ENCODE measurements around the gene ANKRD34A.
A peak's percentile ranks its signal among the peaks of the same experiment; 100 is the strongest.

Gene ANKRD34A

DNA sequence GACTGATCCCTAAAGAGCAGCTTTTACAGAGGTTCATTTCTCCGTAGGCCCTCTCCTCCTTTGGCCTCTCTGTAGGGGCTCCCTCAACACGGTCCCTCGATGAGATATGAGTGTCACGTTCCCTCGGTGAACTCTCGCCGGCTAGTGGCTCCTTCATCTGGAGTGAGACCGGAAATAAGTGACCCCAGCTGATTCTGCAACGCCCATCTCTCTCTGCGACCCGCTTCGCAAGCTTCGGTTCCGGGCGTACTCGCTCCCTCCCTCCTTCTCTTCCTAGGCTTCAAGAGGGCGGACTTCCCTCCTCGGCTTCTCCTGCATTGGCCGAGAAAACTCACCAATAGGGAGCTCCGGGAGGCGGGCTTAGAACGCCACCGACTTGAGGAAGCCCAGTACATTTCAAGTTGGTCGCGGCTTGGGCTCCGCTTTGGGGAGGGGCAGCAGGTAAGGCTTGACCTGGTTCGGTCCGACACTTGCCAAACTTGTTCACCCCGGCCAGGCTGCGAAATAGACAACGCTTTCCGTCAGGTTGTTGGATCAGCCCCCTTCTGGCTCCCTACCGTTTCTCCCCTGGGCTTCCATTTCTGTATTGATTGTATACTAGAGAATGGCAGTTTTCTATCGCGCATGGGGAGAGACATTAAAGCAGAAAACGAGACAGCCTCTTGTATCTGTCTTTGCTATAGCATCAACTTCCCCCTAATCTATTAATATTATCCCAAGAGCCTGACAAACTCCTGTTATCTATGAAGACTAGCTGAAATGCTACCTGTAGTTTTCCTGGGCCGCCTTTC, at the start of gene ANKRD34A, which contains the start of gene POLR3GL:
Gene ANKRD34A, minus strand, starts transcription at position 248 of the 791 bp plus-strand sequence. CDS start 2,816 bp downstream, outside the sequence.
Gene POLR3GL, plus strand, starts transcription at position 363 of the 791 bp plus-strand sequence. CDS start 10,176 bp downstream, outside the sequence.
- DNase-seq (ENCODE audit: low read depth) = peak; percentile 90

DNA sequence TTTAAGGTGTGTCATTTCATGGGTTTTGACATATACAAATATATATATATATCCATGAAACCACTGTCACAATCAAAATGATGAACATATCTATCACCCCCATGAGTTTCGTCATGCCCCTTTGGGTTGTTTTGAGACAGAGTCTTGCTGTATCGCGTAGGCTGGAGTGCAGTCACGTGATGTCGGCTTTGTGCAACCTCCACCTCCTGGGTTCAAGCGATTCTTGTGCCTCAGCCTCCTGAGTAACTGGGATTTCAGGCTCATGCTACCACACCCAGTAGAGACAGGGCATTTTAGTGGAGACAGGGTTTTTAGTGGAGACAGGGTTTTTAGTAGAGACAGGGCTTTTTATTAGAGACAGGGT, 49.2 kb upstream of the ANKRD34A start:
- no peak for DNase-seq (ENCODE audit: low read depth)

- peak; percentile 77 for DNase-seq (ENCODE audit: low read depth)
These were observed 48.6 kb upstream of the ANKRD34A start for GRCh38 chr1:146012703-146013558.

GRCh38 chr1:146010126-146010738, 45.9 kb upstream of the ANKRD34A start:
- DNase-seq (ENCODE audit: low read depth) = no peak

GRCh38 chr1:146007489-146008133, 43.2 kb upstream of the ANKRD34A start:
- no peak for DNase-seq (ENCODE audit: low read depth)

DNA sequence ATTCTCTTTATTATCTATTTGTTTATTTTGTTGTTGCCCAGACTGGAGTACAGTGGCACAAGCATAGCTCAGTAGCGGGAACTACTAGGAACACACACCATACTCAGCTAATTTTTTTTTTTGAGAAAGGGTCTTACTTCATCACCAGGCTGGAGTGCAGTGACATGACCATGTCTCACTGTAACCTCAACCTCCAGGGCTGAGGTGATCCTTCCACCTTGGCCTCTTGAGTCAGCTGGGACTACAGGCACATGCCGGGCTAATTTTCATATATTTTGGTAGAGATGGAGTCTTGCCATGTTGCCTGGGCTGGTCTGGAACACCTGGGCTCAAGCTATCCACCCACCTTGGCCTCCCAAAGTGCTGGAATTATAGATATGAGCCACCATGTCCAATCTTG, 37.3 kb upstream of the ANKRD34A start:
- DNase-seq (ENCODE audit: low read depth) = no peak

DNA sequence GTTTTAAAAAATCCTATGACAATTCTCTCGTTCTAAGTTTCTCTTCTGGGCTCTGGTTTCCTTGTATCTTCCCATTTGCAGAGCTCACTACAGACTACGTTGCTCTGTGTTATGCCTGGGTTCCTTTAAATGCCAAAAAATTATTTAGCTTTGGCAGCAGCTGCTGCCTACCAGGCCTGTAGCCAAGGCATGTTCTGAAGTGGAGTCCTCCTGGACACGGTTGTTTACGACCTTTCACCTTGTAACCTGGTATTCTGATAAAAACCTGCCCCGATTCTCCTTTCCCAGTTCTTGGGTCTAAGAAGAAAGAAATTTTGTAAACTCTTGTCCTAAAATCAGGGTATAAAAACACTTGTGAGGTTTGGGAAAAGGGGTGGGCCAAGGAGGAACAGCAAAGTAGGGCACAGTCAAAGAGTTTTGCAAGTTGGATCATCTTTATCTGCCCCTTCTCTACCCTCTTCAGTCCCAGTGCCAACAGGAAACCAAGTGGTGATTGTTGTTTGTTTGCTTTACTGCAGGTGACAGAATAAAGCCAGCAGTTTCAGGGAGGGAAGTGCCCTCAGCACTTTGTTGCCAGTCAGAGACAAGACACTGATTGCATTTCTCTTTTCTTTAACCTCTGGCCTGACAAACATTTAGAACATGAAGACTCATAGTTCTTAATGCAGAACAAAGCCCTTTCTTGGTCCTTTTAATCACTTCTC, 35.1 kb upstream of the ANKRD34A start:
- no peak for DNase-seq (ENCODE audit: low read depth)

GRCh38 chr1:145997718-145998023, 33.3 kb upstream of the ANKRD34A start:
- no peak for DNase-seq (ENCODE audit: low read depth)

DNA sequence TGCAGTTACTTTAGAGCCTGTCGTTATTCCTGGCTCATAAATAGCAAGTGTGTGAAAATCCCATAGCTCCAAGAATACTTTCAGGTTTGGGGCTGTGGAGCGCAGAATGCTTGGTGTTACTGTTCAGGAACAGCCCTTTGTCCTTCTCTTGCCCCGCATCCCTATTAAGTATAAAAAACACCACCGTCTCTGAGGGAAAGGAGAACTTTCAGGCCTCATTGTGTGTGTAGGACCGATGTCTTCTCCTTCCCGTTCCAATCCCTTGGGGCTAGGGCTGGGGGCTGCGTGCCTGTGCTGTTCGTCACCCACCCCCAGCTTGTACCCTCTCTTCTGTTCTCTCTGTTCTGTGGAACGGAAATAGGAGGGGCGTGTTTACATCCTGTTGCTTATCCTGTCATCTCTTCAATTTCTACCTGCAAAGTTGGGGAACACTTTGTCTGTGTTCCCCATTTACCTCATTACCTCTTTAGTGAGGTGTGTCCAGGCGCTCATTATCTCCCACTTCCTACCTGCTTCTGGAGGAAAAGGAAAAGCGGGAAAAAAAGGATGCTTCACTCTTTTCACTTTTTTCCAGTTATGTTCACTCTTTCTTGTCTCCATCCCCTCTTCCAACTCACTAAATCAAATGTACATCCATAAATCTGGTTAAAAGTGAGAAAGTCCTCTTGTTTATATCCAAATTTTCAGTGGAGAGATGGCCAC, 32.8 kb upstream of the ANKRD34A start:
- no peak for DNase-seq (ENCODE audit: low read depth)

- DNase-seq (ENCODE audit: low read depth) = peak; percentile 98
These were observed 32.1 kb upstream of the ANKRD34A start, which contains the start of gene TXNIP for GRCh38 chr1:145996433-145997015. Gene TXNIP, minus strand, starts transcription at chr1:145996579. Its CDS starts 313 bp downstream, at chr1:145996266.

DNA sequence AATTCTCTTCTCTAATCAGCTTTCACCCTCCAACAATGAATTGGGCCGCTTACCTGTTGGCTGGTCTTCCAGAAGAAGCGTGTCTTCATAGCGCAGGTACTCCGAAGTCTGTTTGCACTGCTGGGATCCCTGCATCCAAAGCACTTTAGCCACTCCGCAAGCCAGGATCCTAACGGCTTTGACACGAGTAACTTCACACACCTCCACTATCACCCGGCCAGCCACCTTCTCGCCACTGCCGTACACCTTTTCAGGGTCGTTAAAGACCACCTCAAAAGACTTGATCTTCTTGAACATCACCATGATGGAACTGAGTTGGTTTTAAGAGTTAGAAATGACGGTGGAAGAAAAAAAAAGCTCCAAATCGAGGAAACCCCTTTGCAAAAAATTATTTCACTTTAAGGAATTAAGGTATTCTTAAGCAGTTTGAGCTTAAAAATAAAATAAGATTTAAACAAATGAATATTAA, 31.6 kb upstream of the ANKRD34A start:
- DNase-seq (ENCODE audit: low read depth) = no peak

GRCh38 chr1:145995148-145995881, 30.9 kb upstream of the ANKRD34A start:
- no peak for DNase-seq (ENCODE audit: low read depth)

GRCh38 chr1:145994391-145995120, 30.2 kb upstream of the ANKRD34A start:
- no peak for DNase-seq (ENCODE audit: low read depth)

GRCh38 chr1:145993618-145994390, 29.4 kb upstream of the ANKRD34A start:
- DNase-seq (ENCODE audit: low read depth) = no peak

GRCh38 chr1:145992958-145993617, 28.7 kb upstream of the ANKRD34A start:
- no peak for DNase-seq (ENCODE audit: low read depth)

- DNase-seq (ENCODE audit: low read depth) = no peak
These were observed 28.1 kb upstream of the ANKRD34A start for GRCh38 chr1:145992502-145992936.

GRCh38 chr1:145991735-145992412, 27.5 kb upstream of the ANKRD34A start:
- DNase-seq (ENCODE audit: low read depth) = no peak
